LNCaP clone FGC (cell line): ENCODE results near the gene GNG8.

Source experiments
- DNase-seq: peaks from one replicate; pipeline ENCODE4 v3.0.0-alpha.2; 2011; ENCODE audit warnings: low read depth
- H3K4me3 ChIP-seq: 2 replicates; pipeline ENCODE4 v1.5.1; 2011; ENCODE audit warnings: mild to moderate bottlenecking, low read depth, low read length, control low read depth
- TF ChIP-seq, protein P1 (sequence below): IDR thresholded peaks from 2 replicates; pipeline ENCODE4 v1.5.1; 2012; ENCODE audit warnings: mild to moderate bottlenecking; ENCODE audit not compliant: control insufficient read depth, insufficient read depth; ENCODE audit errors: extremely low read depth

The GNG8 gene

DNA sequence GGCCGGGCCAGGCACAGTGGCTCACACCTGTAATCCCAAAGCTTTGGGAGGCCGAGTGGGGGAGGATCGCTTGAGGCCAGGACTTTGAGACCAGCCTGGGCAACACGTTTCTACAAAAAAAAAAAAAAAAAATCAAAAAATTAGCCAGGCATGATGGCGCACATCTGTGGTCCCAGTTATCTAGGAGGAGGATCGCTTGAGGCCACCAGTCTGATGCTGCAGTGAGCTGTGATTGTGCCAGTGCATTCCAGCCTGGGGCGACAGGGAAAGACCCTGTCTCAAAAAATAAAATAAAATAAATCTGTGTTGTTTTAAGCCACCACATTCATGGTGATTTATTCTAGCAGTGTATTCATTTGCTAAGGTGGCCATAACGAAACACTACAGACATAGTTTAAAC lies 29.1 kb upstream of the GNG8 start:
- no peak for DNase-seq
- TF ChIP-seq, protein P1, sequence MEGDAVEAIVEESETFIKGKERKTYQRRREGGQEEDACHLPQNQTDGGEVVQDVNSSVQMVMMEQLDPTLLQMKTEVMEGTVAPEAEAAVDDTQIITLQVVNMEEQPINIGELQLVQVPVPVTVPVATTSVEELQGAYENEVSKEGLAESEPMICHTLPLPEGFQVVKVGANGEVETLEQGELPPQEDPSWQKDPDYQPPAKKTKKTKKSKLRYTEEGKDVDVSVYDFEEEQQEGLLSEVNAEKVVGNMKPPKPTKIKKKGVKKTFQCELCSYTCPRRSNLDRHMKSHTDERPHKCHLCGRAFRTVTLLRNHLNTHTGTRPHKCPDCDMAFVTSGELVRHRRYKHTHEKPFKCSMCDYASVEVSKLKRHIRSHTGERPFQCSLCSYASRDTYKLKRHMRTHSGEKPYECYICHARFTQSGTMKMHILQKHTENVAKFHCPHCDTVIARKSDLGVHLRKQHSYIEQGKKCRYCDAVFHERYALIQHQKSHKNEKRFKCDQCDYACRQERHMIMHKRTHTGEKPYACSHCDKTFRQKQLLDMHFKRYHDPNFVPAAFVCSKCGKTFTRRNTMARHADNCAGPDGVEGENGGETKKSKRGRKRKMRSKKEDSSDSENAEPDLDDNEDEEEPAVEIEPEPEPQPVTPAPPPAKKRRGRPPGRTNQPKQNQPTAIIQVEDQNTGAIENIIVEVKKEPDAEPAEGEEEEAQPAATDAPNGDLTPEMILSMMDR: no peak
- no peak overlapping the region for H3K4me3 ChIP-seq

DNA sequence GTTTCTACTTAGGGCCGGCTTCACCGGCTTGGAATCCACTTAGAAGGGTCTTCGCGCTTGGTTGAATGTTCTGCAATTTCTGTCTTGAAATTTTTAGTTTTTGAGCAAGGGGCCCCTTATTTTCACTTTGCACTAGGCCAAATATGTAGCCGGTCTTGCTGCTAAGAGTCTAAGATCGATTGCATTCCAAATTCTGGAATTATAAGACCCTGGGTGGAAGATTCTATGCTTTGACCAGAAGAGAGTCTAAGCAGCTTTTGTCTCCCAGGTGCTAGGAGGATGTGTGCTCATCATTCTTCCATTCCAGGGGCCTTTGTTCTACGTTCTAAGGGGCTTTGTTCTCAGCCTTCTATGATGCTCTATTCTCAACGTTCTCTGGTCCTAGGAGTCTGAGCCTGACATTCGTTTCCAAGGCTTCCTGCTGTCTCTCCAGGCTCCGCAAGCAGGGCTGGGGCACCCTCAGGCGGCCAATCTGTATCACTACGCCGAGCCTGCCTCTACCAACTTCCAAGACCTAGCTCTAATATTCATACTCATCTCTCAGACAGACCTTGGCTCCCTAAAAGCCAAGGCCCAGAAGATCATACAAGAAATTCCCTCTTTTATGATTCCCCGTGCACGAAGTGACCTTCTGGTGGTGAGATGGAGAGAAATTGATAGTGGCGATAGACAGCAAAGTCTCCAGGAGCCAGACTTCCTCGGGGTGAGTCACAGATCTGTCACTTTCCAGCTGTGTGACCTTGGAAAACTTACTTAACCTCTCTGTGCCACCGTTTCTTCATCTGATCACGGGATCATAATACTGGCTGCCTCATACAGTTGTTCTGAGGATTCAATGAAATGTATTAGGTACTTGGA lies 26.0 kb upstream of the GNG8 start:
- TF ChIP-seq, protein P1: peak; percentile 69
- peak; percentile 36 for DNase-seq
- peak overlapping the region; percentile 40 for H3K4me3 ChIP-seq

DNA sequence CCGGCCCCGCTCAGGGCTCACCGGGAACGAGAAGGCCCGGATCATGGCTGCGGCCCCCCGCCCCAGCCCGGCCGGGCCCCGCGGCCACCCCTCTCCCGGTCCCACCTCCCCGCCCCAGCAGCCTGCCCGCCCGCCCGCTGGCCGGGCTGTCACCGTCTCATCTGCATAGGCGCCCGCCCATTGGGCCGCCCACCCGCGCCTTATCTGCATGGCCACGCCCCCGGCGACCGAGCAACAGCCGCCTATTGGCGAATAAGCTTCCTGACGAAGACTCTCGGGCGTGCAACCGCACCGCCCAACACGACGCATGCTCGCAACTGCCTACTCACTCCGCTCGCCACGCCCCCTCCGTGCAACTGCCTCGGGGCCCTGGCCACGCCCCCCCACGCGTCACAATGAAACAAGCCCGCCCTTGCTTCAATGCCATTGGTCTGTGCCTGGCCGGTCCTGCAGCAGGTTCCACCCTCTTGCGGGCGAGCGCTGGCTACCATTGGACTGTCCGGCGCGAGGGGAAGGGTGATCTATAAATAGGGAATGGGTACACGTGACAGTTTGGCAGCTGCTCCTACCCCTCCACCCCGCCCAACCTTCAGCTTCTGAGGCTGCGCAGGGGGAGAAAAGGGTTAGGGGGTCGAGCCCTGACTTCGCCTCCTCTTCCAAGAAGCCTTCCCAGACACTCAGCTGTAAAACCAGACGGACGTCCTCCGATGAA lies 25.2 kb upstream of the GNG8 start, which contains the start of gene DACT3:
Gene DACT3 (minus strand): TSS at position 163 of the 712 bp plus-strand sequence. CDS start 118 bp downstream, at position 45.
- peak within 1 kb of the TSS; percentile 47 for H3K4me3 ChIP-seq
- TF ChIP-seq, protein P1: no peak
- DNase-seq: peak; percentile 91

DNA sequence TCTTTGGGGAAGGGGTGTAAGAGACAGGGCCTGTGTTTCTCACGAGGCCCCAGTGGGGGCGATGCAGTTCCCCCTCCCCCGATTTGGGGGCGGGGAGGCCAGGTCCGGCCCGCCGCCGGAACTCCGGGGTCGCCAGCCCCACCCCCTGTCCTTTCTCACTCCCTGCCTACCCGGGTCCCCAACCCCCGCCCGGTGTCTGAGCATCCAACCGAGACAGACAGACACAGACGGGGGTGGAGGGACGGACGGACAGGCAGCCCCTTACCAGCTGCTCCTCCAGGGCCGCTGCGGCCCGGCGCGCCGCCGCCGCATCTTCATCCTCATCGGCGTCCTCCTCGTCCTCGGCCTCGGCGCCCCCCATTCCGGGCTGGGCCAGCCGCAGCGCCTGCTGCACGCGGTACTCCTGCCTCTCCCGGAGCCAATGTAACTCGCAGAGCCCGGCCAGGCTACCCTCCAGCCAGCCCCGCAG lies 24.6 kb upstream of the GNG8 start:
- TF ChIP-seq, protein P1: no peak
- DNase-seq: no peak
- peak overlapping the region; percentile 47 for H3K4me3 ChIP-seq

DNA sequence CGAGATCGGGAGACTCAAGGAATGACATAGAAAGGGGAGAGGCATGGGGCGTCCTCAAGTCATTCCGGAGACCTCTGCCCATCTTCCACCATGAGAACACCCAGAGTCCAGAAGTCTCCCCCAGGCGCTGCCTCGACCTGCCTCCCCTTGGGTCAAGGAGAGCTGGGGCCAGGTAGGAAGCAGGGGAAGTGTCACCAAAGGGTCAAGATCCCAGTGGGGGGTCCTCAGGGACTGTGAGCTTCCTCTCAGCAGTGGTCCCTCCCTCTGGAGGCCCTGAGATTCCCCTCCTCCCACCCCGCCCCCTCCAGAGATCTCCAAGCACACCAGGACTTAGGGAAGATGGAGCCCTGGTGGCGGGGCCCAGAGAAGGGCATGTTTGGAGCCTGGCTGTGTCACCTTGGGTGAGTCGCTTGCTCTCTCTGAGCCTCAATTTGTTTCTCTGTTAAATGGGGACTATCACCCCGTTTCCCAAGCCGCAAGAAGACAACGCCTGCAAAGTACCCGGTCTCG lies 24.1 kb upstream of the GNG8 start:
- peak overlapping the region; percentile 47 for H3K4me3 ChIP-seq
- DNase-seq: no peak
- TF ChIP-seq, protein P1: no peak

DNA sequence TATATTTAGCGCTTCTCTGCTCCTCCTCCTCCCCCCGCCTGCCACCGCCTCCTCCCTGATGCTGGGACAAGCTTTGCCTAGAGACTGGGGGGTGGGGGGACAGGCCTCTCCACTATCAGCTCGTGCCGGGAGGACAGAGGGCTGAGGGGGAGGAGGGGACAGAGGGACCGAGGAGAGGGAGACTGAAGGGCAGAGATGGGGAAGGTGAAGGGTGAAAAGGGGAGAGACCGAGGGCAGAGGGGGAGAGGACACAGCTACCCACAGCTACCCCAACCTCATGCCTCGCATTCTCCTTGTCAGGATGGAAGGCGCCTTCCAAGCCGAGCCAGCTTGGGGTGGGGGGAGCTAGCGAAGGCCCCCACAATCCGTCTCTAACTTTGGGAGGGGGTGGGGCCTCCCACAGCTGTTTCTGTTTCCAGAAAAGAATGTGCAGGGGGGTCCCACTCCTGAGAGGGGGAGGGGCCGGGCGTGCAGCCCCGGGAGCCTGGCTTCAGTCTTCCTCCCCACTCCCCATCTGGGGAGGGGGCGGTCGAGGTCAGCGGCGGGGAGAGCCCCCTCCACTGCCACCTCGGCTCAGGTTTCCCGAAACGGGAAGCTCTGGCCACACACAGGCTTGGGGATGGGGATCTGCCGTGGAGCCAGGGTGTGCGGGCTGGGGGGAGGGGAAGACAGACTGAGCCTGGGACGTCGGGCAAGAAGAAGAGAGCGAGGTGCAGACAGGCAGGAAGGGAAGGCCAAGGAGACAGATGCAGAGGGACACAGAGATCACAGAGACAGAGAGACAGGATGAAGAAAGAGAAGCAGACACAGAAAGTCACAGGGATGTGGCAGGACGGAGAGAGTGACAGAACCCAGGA lies 23.4 kb upstream of the GNG8 start:
- no peak for DNase-seq
- no peak overlapping the region for H3K4me3 ChIP-seq
- TF ChIP-seq, protein P1: no peak
